Dedifferentiated amniotic fluid mesenchymal stem cell (primary cell): ENCODE measurements around the gene MLLT3.

Experiments
- DNase-seq: peaks from one replicate; pipeline ENCODE4 v3.0.0-alpha.2; 2016; ENCODE audit errors: extremely low spot score

Gene MLLT3

GRCh38 chr9:20625003-20625349, 2.7 kb upstream of the MLLT3 start:
- DNase-seq: no peak

DNA sequence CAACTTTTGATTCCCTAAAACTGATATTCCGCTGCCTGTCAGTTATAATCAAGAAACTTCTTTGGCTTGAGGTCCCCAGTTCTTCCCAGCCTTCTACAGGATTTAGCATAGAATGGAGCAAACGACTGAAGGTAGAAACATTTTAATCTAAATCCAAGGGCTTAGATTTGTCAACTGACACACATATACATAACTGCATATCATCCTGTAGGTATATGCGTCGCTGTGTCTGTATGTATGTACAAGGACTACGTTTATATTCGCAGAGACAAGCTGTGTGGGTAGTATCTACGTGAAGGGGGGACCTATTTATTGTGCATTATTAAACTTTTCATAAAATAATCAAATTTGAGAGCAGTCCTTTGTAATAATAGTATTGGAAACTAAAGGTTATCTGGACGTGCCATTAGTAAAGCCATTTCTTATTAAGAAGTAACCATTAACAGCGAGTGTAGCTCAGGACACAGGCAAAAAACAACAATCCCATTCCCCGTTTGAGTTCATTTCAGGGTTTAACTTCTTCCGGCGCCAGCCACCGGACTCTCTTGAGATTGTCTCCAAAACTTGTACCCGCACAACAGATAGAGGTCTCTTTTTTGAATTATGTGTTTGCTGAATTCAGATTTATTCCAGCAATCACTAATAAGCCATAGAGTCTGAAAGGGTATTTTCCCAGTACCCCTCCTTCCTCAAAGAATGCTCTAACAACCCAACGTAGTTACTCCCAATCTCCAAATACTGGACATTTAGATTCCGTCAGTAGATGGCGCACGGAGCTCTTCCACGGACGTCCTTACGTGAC, 2.1 kb upstream of the MLLT3 start:
- peak; percentile 86 for DNase-seq

GRCh38 chr9:20623748-20624124, 1.4 kb upstream of the MLLT3 start:
- DNase-seq: no peak

- no peak for DNase-seq
Observed at GRCh38 chr9:20623021-20623747, 885 bp upstream of the MLLT3 start.

DNA sequence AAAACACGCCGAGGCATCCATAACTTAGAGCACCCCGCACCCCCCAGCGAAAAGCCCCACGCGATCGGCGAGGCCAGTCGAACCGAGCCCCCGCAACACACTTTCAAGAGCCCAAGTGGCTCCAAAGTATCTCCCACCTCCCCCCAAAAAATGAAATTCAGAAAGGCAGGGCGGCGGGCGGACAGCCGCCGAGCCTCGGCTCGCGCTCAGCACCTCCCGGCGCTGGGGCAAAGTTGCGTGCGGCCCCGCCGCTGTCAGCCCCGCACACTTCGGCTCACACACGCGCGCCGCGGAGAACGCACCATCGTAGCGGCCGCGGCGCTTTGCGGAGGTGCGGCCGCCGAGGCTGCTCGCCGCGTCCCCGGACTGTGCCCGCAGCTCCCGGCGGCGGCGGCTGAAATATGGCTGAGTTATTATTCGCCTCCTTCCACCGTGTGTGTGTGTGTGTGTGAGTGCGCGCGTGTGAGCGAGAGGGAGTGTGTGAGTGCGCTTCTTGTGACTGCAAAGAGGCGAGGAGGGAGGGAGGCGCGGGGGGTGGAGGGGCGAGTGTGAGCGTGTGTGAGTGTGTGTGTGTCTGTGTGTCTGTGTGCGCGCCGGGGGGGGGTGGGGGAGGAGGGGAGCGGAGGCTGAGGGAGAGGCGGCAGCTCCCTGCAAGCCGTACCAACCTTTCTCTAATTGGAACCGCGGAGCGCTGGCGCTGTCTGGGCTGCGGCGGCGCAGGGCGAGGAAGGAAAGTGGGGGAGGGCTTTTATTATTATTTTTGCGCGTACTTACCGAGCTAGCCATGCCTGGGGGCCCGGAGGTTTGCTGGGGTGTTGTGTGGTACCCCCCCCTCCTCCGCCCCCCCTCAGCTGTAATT, 599 bp downstream of the MLLT3 start:
- DNase-seq: peak; percentile 51

- peak; percentile 36 for DNase-seq
Observed at GRCh38 chr9:20620650-20621470, 1.4 kb downstream of the MLLT3 start.

DNA sequence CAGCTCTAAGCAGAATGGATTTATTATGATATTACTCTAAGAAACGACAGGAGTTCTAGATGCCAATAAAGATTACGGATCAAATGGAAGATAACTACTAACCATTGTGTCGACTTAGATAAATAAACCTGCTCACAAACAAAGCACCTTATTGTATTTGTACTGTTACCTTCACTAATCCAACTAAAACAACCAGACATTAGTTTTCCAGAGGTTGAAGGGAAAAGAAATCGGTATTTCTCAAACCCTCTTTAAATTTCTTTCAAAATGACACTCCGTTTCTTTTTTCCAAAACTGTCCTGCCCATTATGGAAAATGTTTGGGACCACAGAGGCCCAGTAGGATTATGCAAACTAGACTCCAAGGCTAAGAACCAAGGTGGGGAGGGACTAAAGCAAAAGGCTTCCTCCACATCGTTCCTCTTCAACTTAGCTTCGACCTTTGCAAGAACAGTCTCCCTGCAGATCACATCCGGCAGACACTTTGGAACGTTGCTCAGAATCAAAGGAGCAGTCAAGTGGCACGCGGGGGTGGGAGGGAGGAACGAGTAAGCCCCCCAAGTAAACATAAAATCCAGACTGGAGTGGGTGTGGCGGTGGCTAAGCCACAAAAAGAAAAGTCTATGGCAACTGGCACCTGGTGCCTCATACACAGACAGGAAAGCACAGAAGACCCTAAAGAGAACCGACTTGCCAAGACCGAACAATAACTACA, 2.7 kb downstream of the MLLT3 start:
- DNase-seq: no peak

DNA sequence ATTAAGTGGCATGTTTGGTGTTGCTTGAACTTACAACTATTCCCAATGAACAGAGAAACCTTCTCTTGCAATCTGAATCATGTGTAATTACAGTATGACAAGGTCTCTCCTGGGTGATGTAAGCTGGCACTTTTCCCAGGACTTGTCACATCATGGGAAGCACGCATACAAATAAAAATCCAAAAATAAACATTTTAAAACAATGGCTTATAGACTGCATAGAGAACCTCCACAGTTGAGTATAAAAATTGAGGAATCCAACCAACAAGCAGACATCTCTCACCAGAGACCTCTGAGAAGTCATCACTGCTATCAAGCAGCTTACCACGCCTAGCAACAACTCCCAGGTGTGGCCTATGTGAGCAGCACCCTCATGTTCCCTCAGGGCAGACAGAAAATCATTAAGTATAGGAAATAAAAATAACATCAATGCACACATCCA, 3.9 kb downstream of the MLLT3 start:
- DNase-seq: peak; percentile 68

DNA sequence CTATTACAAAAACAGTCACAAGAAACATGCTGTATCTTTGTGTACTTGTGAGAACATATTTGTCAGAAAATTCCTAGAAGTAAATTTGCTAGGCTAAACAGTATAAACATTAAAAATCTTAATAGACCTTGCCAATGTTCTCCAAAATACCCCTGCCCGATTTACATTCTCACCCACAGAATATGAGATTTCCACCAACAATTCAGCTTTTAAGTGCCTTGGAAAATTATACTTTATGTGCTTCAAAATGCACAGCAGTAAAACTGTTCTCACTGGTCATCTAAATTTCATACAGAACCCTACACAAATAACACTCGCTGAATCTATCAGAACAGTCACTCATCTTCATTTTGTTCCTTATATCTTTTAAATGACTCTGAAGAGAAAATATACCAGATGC, 5.5 kb downstream of the MLLT3 start:
- DNase-seq: no peak

GRCh38 chr9:20614602-20615216, 7.6 kb downstream of the MLLT3 start:
- DNase-seq: no peak

- peak; percentile 47 for DNase-seq
Observed at GRCh38 chr9:20611691-20612287, 10.5 kb downstream of the MLLT3 start.

GRCh38 chr9:20610591-20610990, 11.7 kb downstream of the MLLT3 start:
- no peak for DNase-seq

DNA sequence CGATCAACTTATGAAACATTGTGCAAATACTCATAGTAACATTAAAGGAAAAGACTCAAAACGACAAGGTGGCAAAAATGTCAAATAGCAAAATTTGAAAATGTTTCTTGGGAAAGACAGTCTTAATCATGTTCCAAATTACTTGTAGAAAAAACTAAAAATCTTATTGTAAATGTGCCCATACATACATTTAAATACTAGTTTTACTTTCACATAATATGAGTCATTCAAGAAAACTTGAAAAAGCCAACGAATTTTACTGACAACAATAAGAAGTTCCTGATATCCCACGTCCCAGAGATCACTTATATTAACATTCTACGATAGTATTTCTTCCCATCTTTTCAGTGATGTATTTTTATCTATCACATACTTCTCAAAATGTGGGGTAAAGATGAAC, 13.7 kb downstream of the MLLT3 start:
- no peak for DNase-seq

- no peak for DNase-seq
Observed at GRCh38 chr9:20606652-20607051, 15.6 kb downstream of the MLLT3 start.

DNA sequence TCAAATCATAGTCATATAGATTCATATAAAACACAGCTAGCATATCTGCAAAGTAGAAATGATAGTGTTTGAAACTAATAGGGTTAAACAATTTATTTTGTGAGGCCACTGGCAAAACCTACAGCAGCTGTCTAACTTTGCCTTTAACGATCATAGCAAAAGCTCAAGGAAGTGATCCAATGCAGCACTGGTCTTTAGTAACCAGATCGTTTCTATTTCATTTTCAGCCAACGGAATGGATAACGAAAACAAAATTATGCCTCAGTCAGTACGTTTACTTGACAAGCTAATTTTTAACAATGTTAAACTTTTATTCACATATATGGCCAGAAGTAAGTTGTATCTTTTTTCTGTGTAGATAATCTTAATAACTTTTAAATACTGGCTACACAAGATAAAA, 17.7 kb downstream of the MLLT3 start:
- peak; percentile 52 for DNase-seq

DNA sequence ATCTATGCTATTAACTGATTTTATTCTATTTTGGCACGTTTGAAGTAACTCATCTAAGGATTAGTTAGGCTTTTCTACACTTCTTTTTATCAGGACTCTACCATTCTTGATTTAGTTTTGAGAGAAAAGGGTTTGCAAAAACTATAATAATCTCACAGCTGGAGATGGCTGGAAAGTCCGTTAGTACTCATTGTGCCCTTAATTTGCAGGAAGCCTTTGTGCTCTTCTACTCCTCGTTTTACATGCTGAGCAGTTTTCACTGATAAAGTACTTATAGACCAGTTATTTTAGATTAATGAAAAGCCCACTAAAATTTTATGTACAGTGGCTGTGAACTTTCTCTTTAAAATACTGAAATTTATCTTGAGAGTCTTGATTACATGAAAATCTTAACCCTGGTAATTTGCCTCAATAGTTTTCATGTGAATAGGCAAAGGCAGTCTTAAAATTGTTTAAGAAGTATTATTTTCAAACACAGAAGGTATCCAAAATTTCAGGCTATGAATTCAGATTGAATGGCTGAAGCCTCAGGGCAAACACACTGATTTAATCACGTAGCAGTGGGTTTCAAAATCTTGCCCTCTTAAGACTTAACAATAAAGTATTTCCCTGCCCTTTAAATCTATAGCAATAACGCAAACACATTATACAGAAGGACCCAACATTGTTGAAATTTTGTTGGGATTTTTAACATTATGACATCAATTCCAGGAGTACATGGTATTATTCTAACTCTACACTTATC, 18.6 kb downstream of the MLLT3 start:
- peak; percentile 43 for DNase-seq

DNA sequence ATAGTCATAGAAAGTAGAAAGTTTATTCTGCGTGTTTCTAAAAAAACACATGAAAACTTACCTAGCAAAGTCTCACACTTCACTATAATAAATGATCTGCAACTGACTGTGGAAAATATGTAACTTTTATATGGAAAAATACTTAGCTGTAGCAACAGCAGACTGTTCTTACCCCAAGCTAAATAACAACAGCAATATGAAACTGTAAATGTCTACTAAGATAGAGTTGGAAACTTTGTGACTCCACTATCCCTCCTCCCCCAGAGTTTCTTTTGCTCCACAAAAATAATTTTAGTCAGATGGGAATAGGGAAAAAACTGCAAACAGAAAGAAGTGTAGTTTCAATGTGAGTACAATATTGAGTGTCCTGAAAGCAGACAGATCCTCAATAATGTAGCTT, 21.0 kb downstream of the MLLT3 start:
- no peak for DNase-seq

- peak; percentile 73 for DNase-seq
Observed at GRCh38 chr9:20599195-20599594, 23.1 kb downstream of the MLLT3 start.

DNA sequence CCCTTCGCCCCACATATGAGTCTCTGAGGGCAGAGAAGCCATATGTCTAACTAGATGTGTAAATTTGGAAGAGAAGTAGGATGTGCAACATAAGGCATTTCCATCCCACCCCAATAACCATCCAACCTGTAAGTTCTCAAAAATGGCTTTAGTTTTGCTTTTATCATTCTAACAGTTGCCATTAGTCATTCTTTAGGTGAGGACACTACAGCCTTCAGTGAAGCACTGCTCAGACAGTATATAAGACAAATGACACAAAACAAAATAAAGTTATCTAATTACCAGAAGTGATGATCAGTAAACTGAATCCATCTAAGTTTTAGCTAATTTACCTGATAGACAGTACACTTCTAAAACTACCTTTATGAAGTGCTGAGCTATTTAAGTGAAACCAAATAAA, 23.9 kb downstream of the MLLT3 start:
- no peak for DNase-seq
